LNCAP (cell line): ENCODE results near the gene IGSF21.
A peak's percentile ranks its signal among the peaks of the same experiment; 100 is the strongest.

Experiments
- TF ChIP-seq, protein P1 (sequence below): fragments of 450-650 bp; IDR thresholded peaks from 2 replicates; pipeline ENCODE4 v1.5.1; 2017; ENCODE audit warnings: mild to moderate bottlenecking

IGSF21 gene

GRCh38 chr1:18300376-18300775 lies 192.8 kb downstream of the IGSF21 start:
- TF ChIP-seq, protein P1, sequence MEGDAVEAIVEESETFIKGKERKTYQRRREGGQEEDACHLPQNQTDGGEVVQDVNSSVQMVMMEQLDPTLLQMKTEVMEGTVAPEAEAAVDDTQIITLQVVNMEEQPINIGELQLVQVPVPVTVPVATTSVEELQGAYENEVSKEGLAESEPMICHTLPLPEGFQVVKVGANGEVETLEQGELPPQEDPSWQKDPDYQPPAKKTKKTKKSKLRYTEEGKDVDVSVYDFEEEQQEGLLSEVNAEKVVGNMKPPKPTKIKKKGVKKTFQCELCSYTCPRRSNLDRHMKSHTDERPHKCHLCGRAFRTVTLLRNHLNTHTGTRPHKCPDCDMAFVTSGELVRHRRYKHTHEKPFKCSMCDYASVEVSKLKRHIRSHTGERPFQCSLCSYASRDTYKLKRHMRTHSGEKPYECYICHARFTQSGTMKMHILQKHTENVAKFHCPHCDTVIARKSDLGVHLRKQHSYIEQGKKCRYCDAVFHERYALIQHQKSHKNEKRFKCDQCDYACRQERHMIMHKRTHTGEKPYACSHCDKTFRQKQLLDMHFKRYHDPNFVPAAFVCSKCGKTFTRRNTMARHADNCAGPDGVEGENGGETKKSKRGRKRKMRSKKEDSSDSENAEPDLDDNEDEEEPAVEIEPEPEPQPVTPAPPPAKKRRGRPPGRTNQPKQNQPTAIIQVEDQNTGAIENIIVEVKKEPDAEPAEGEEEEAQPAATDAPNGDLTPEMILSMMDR, result no peak

- TF ChIP-seq, protein P1, result peak; percentile 47
Observed at GRCh38 chr1:18302788-18303413, 195.3 kb downstream of the IGSF21 start.

DNA sequence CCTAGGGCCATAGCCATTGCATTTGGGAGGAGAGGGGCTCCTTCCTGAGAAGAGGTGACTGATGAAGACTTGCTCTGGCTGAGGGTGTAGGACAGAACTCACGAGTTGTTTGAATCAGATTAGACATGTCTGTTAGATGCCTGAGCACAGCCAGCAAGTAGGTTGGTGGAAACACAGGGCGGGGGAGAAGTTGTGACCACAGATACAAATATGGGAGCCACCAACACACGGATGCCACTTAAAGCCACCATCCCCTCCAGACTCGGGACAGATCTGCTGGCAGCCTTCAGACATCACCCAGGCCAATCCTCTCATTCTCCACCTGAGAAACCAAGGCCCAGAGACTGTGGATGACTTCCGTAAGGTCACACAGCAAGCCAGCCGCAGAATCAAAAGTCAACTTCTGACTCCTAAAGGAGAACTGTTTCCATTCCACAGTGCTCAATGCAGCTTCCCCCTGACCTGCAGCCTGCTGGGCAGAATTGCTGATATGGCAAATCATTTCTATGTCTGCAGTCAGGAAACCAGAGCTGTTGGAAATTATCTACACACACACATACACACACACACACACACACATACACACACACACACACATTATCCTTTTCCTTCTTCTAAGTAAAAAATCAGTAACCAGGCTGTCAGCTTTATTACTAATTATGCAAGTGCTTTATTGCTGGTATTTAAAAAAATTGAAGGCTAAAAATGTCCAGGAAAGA lies 196.7 kb downstream of the IGSF21 start:
- TF ChIP-seq, protein P1, result no peak

- TF ChIP-seq, protein P1, result no peak
Observed at GRCh38 chr1:18305182-18305795, 197.7 kb downstream of the IGSF21 start.

GRCh38 chr1:18307329-18307898 lies 199.8 kb downstream of the IGSF21 start:
- TF ChIP-seq, protein P1, result no peak

DNA sequence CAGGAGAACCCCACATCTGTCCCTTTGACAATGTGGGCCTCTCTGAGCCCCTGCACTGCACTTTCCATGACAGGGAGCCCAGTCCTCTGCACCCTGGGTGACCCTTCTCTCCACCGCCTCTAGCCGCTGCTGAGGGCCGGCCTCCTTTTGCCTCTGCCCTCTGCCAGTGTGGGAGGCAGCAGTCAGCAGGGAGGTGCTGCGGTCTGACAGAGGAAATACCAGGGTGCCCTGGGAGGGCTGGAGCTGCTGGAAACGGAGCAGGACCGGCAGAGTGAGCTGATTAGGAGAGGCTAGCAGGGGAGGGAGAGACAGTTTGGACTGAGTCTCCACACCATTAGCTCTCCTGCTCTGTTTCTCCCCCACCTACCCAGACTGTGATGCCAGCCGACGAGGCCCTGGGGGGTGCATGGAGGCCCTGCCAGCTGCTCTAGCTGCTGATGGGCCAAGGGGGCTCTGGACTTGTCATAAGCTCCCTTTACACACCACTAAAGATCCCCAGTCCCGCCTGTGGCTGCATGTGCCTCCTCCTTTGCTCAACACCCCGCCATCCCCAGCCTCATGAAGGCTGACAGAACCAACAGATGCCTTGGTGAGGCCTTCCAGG lies 202.1 kb downstream of the IGSF21 start:
- TF ChIP-seq, protein P1, result no peak

DNA sequence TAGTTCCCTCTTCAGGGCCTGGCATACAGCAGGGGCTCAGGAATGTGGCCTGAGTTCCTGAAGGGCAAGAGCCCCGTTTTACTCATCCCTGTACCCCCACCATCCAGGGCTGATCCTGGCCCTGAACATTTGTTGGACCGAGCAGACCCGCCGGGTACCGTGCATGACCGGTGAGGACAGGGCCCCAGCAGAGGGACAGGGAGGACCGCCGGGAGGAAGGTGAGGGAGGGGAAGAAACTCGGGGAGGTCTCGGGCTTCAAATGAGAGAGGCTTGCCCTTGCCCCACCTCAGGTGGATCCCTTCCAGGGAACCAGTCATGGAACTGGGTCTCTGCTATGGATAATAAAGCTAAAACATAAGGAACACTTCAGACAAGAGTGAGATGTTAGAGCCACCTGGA lies 205.4 kb downstream of the IGSF21 start:
- TF ChIP-seq, protein P1, result no peak
